AG04450 (cell line): Measurements from ENCODE around the gene SDHAF3. TPM values are rescaled to one million over a fixed set of nuclear protein-coding genes. Genes with fewer than 3 reads are reported as not detected.

ENCODE experiments used
- CTCF ChIA-PET: fragments of 300-600, 350-600 bp; formaldehyde crosslinking; extraction: SDS; loops from one replicate; lab custom pipeline; 2022; ENCODE audit warnings: antibody characterized with exemption, inconsistent platforms; lab: Charles Lee
- POLR2A ChIA-PET: fragments of 350-600 bp; formaldehyde crosslinking; extraction: SDS; loops from one replicate; lab custom pipeline; 2021; ENCODE audit warnings: antibody characterized with exemption, inconsistent platforms; lab: Yijun Ruan, JAX
- DNase-seq: peaks from one replicate; pipeline ENCODE4 v3.0.0-alpha.2; 2011; ENCODE audit warnings: low read depth, low spot score
- H3K27ac ChIP-seq: one replicate; pipeline ENCODE4 v1.5.1; 2012; ENCODE audit warnings: low read depth, low read length, control low read depth
- H3K27me3 ChIP-seq: one replicate; pipeline ENCODE4 v1.6.0; 2012; ENCODE audit warnings: low read length; ENCODE audit not compliant: control insufficient read depth, insufficient read depth
- H3K4me3 ChIP-seq: 2 replicates; pipeline ENCODE4 v1.5.1; 2011; ENCODE audit warnings: mild to moderate bottlenecking, low read depth, low read length, control low read depth
- H3K9me3 ChIP-seq: 2 replicates; pipeline ENCODE4 v1.5.1; 2012; ENCODE audit warnings: low read length; ENCODE audit not compliant: control insufficient read depth, insufficient read depth
- CTCF ChIP-seq: IDR thresholded peaks from 2 replicates; pipeline ENCODE4 v1.5.1; 2011; ENCODE audit warnings: low read depth, low read length, control low read depth, inconsistent platforms
- polyA plus RNA-seq: library from polyadenylated mRNA; depleted of rRNA; stranded (reverse); fragments of >200 nt; gene quantifications from 2 replicates; pipeline ENCODE4 v1.2.3, GENCODE V29; 2011

SDHAF3 gene
- polyA plus RNA-seq, 1 experiment = 13.7 TPM

- ChIA-PET CTCF (interaction anchor here (0.5 kb wide), 1 partner anchor 346 kb away, joined by 4 read pairs; no protein-coding TSS in a partner anchor), POLR2A (no interaction called here)
- no peak for TF ChIP-seq CTCF
- Histone ChIP-seq H3K27ac (no peak overlapping the region), H3K27me3 (no peaks in the 10 kb centered on the region), H3K4me3 (no peak overlapping the region), H3K9me3 (no peaks in the 10 kb centered on the region)
- no peak for DNase-seq
Observed at GRCh38 chr7:97081521-97082300, 35.8 kb upstream of the SDHAF3 start.

GRCh38 chr7:97088364-97088763 lies 29.1 kb upstream of the SDHAF3 start:
- CTCF ChIA-PET = no interaction called here
- no peak overlapping the region for H3K4me3 ChIP-seq
- no peak for DNase-seq
- no peaks in the 10 kb centered on the region for H3K27me3 ChIP-seq
- no peak overlapping the region for H3K27ac ChIP-seq
- no peaks in the 10 kb centered on the region for H3K9me3 ChIP-seq
- POLR2A ChIA-PET = no interaction called here
- TF ChIP-seq CTCF = no peak

GRCh38 chr7:97089771-97090170 lies 27.7 kb upstream of the SDHAF3 start:
- POLR2A ChIA-PET = no interaction called here
- Histone ChIP-seq H3K4me3 (no peak overlapping the region), H3K9me3 (no peaks in the 10 kb centered on the region), H3K27ac (no peak overlapping the region), H3K27me3 (no peaks in the 10 kb centered on the region)
- DNase-seq = no peak
- TF ChIP-seq CTCF = no peak
- CTCF ChIA-PET = no interaction called here

- CTCF ChIA-PET = interaction anchor here (1.1 kb wide), 1 partner anchor 63 kb away, joined by 3 read pairs; no protein-coding TSS in a partner anchor
- H3K27ac ChIP-seq = no peak overlapping the region
- H3K4me3 ChIP-seq = no peak overlapping the region
- no peak for TF ChIP-seq CTCF
- POLR2A ChIA-PET = no interaction called here
- no peaks in the 10 kb centered on the region for H3K27me3 ChIP-seq
- no peak for DNase-seq
- no peaks in the 10 kb centered on the region for H3K9me3 ChIP-seq
Observed at GRCh38 chr7:97090761-97091353, 26.6 kb upstream of the SDHAF3 start.
